Psoas muscle (tissue), 8 donors: ENCODE data around the gene SEC31B. TPM values are rescaled to one million over a fixed set of nuclear protein-coding genes. Genes with fewer than 3 reads are reported as not detected.
A peak's percentile ranks its signal among the peaks of the same experiment; 100 is the strongest.

ENCODE experiments used
- ATAC-seq, 4 donors: fragments of 200-7000 bp; cut with Tn5 transposase; one replicate each; pipeline ENCODE4 v1.9.1; 2020; ENCODE audit warnings: moderate library complexity in 3 of 4, mild to moderate bottlenecking in 2 of 4
- DNase-seq, 2 donors: peaks; one replicate each; pipeline ENCODE4 v3.0.0-alpha.2; 2020
- H3K27ac ChIP-seq: fragments of 200-600 bp; one replicate; pipeline ENCODE4 v1.8.0; 2022
- H3K27me3 ChIP-seq, 3 donors: fragments of 200-600 bp in 1 of 3; one replicate each; pipeline versions ENCODE4 v1.6.1 to v1.8.0; 2013 to 2022; ENCODE audit warnings: low read length in 2 of 3, mild to moderate bottlenecking in 2 of 3, moderate library complexity in 1 of 3; ENCODE audit not compliant: insufficient read depth in 3 of 3
- H3K36me3 ChIP-seq, 2 donors: fragments of 200-600 bp in 1 of 2; one replicate each; pipeline versions ENCODE4 v1.6.1 to v1.8.0; 2013 to 2022; ENCODE audit warnings: low read depth in 1 of 2, mild to moderate bottlenecking in 1 of 2, moderate library complexity in 1 of 2; ENCODE audit not compliant: insufficient read depth in 1 of 2
- H3K4me1 ChIP-seq: fragments of 200-600 bp; one replicate; pipeline ENCODE4 v1.8.0; 2022
- H3K4me3 ChIP-seq: fragments of 200-600 bp; one replicate; pipeline ENCODE4 v1.8.0; 2022; ENCODE audit warnings: mild to moderate bottlenecking
- H3K9me3 ChIP-seq: fragments of 200-600 bp; one replicate; pipeline ENCODE4 v1.8.0; 2022
- WGBS, 3 donors: extraction: QIAGEN DNeasy Blood & Tissue Kit; methylation state at CpG; one replicate each; pipeline versions ENCODE4 v1.1.6 to v1.1.7; 2013; 5-methylcytosine and 5-hydroxymethylcytosine counted together
- intact Hi-C, 2 donors: fragments of 100-400 bp; cut with DNase I; formaldehyde crosslinking; loops; one replicate each; pipeline versions ENCODE4 v1.11.0 to v1.14.2; 2022
- polyA plus RNA-seq, 3 donors: library from polyadenylated mRNA; stranded (reverse); fragments of 200-250 nt; gene quantifications; one replicate each; pipeline ENCODE4 v1.2.3, GENCODE V29; 2013
- total RNA-seq, 4 donors: library from RNA; stranded (reverse); fragmentation: NEBNext Ultra II Directional in 2 of 4; extraction: Animal tissue kit (Norgen Biotek cat#: 25700) in 2 of 4; gene quantifications; one replicate each; pipeline versions ENCODE4 v1.2.1 to v1.2.4, GENCODE V29; 2021 to 2023
- TF ChIP-seq, protein P1 (sequence below): fragments of 200-600 bp; IDR thresholded peaks from one replicate; pipeline ENCODE4 v1.8.0; 2022; ENCODE audit warnings: antibody characterized with exemption
- donor health status: healthy with polysubstance abuse.
- donor health status: DM: no; HTN: no; CAD: no; lungs with moderate emphysema.
- donor health status: Bipolar disorder and iron deficiency.
- donor health status: healthy.
- donor health status: DM: yes; HTN: yes; CAD: no.
- donor health status: DM: no; HTN: no; CAD: no.
- donor health status: DM: no; HTN: no; CAD: no.
- donor health status: DM: yes; HTN: yes; CAD: no.

The SEC31B gene
- total and polyA plus RNA-seq, 7 donors = 2.0 to 6.7 (median 3.7) TPM

DNA sequence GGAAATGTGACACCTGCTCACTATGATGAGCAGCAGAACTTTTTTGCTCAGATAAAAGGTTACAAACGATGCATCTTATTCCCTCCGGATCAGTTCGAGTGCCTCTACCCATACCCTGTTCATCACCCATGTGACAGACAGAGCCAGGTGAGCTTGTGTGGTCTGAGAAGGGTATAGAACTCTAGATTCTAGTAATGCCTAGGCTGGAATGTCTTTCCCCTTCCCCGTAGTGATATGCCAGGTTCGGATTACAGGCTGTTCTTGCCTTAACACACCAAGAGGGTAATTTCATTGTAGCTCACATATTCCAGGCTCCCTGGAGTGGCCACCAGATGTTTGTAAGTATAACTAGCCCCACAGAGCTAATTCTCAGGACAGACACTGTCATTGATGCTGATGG lies 25.3 kb upstream of the SEC31B start:
- TF ChIP-seq, protein P1, sequence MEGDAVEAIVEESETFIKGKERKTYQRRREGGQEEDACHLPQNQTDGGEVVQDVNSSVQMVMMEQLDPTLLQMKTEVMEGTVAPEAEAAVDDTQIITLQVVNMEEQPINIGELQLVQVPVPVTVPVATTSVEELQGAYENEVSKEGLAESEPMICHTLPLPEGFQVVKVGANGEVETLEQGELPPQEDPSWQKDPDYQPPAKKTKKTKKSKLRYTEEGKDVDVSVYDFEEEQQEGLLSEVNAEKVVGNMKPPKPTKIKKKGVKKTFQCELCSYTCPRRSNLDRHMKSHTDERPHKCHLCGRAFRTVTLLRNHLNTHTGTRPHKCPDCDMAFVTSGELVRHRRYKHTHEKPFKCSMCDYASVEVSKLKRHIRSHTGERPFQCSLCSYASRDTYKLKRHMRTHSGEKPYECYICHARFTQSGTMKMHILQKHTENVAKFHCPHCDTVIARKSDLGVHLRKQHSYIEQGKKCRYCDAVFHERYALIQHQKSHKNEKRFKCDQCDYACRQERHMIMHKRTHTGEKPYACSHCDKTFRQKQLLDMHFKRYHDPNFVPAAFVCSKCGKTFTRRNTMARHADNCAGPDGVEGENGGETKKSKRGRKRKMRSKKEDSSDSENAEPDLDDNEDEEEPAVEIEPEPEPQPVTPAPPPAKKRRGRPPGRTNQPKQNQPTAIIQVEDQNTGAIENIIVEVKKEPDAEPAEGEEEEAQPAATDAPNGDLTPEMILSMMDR = no peak
- no peak for DNase-seq
- Histone ChIP-seq H3K27me3 (no peaks in the 10 kb centered on the region), H3K36me3 (peaks cover 15 to 100% of the 10 kb centered on the region in 2 donors), H3K4me1 (no peaks in the 10 kb centered on the region), H3K4me3 (no peak overlapping the region), H3K27ac (no peak overlapping the region), H3K9me3 (no peaks in the 10 kb centered on the region)
- intact Hi-C loops = no loop called here
- 58 to 71% (median 63%) methylated on average over 5 of the region's 5 CpGs for WGBS, 3 donors
- ATAC-seq = no peak

DNA sequence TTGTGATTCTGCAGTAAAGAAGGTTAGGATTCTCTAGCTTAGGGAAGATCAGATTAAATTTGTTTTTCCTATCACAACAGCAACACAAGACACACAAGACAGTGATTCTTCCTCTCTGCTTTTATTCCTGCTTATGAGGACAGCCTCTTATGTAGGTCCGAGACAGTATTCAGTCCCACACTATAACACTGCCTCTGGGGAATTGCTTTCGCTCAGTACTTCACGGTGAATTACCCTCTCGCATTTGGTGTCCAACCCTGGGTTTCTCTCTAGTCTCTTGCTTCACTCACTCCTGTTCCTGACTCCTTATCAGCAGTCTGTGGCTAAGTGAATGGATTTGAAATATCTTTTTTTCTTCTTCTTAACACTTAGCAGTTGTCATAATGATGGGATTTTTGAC lies 17.8 kb upstream of the SEC31B start:
- intact Hi-C loops = no loop called here
- no peak overlapping the region for H3K4me3 ChIP-seq
- peaks cover 23% of the 10 kb centered on the region for H3K4me1 ChIP-seq
- DNase-seq = no peak
- H3K9me3 ChIP-seq = no peaks in the 10 kb centered on the region
- H3K27ac ChIP-seq = no peak overlapping the region
- peaks cover 2 to 53% of the 10 kb centered on the region in 2 donors for H3K36me3 ChIP-seq
- whole genome bisulfite sequencing, 3 donors = 53 to 66% (median 53%) methylated on average over 4 of the region's 4 CpGs
- ATAC-seq = no peak
- TF ChIP-seq, protein P1 = no peak
- no peaks in the 10 kb centered on the region for H3K27me3 ChIP-seq

DNA sequence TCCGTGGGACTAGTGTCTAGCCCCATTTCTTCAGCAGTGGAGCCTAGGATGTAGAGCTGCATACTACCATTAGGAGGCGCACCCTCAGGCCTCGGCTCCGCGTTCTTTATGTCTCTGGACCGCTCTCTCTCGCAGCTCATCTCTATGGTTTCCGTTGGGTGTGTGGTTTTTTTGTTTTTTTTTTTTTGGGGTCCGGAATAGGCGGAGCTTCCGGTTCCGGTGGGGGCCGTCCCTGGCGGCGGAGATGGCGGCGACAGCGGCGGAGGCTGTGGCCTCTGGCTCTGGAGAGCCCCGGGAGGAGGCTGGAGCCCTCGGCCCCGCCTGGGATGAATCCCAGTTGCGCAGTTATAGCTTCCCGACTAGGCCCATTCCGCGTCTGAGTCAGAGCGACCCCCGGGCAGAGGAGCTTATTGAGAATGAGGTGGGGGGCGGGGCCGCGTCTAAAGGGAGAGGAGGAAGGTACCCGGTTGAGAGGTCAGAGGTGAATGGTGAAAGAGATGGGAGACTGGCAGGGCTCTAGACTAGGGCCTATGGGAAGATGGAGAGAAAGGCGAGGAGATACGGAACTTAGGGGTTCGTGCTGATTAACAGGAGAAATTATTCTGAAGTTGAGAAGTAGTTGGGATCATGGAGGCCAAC lies 16.2 kb upstream of the SEC31B start, which contains the start of gene HIF1AN:
HIF1AN (plus strand) TSS at position 229 of the 639 bp plus-strand sequence; CDS start at position 245, 16 bp downstream.
- 0 to 1% (median 1%) methylated on average over 35 of the region's 35 CpGs for WGBS, 3 donors
- intact Hi-C loops = no loop called here
- no peaks in the 10 kb centered on the region for H3K27me3 ChIP-seq
- TF ChIP-seq, protein P1 = peak; percentile 88
- H3K4me1 ChIP-seq = peaks cover 23% of the 10 kb centered on the region
- ATAC-seq (peak; percentile 98 to 99 (median 98)), DNase-seq (peak; percentile 88 to 94)
- peak within 1 kb of the TSS; percentile 89 for H3K4me3 ChIP-seq
- peak within 1 kb of the TSS; percentile 80 for H3K27ac ChIP-seq
- H3K9me3 ChIP-seq = no peaks in the 10 kb centered on the region
- H3K36me3 ChIP-seq = peaks cover 2 to 37% of the 10 kb centered on the region in 2 donors

DNA sequence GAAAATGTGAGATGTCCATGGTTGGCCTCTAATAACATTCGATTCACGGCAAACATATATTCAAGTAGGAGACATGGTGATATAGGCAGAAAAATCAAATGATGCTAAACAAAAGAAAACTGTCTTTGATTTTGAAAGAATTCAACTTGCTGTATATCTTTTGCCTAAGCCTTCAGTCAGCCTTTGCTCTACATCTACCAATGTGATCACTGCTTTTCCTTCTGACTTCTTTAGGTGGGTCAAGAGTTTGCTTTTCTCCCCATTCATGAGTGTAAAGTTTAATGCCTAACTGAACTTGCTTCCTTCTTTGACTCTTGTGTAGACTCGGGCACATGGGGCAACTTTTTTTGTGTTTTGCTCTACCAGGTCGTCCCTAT lies 15.7 kb upstream of the SEC31B start:
- H3K4me3 ChIP-seq = peak overlapping the region; percentile 89
- H3K4me1 ChIP-seq = peaks cover 24% of the 10 kb centered on the region
- H3K36me3 ChIP-seq = peaks cover 2 to 32% of the 10 kb centered on the region in 2 donors
- intact Hi-C loops = no loop called here
- H3K27ac ChIP-seq = peak overlapping the region; percentile 80
- WGBS, 3 donors = 48 to 51% (median 49%) methylated on average over 4 of the region's 4 CpGs
- no peak for DNase-seq
- H3K27me3 ChIP-seq = no peaks in the 10 kb centered on the region
- TF ChIP-seq, protein P1 = no peak
- peak in 3 of 4 donors; percentile 7 to 8 (median 7) for ATAC-seq
- no peaks in the 10 kb centered on the region for H3K9me3 ChIP-seq

DNA sequence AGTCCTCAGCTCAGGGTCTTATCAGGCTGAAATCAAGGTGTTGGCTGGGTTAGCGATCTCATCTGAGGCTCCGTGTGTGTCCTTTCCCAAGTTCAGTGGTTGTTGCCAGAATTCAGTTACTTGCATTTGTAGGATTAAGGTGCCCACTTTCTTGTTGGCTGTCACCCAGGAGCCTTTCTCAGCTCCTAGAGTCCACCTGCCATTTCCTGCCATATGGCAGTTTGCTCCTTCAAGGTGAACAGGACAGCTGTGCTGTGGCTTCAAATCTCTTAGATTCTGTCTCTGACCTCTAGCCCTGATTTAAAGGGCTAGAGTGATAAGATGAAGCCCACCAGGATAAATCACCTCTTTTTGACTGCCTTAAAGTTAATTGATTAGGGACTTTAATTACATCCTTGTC lies 15.1 kb upstream of the SEC31B start:
- H3K27ac ChIP-seq = no peak overlapping the region
- intact Hi-C loops = no loop called here
- H3K4me3 ChIP-seq = no peak overlapping the region

More for the DNA sequence above, 15.1 kb upstream of the SEC31B start:
- ATAC-seq (no peak), DNase-seq (no peak)
- Histone ChIP-seq H3K27me3 (no peaks in the 10 kb centered on the region), H3K9me3 (no peaks in the 10 kb centered on the region), H3K36me3 (peaks cover 2 to 26% of the 10 kb centered on the region in 2 donors), H3K4me1 (peaks cover 28% of the 10 kb centered on the region)
- WGBS, 3 donors = 79 to 93% (median 82%) methylated on average over 2 of the region's 2 CpGs
- TF ChIP-seq, protein P1 = no peak
